T-helper 1 cell treated with Interleukin-12 subunit alpha and Interleukin-12 subunit beta and Interleukin-4 antibody, amounts not matched to agents 30 ng/mL and 1 ng/mL, for 36 hours (primary cell): ENCODE data around the gene TRMO. TPM values are rescaled to one million over a fixed set of nuclear protein-coding genes. Genes with fewer than 3 reads are reported as not detected.

Experiments
- intact Hi-C: fragments of 100-400 bp; cut with micrococcal nuclease; formaldehyde crosslinking; loops from one replicate; pipeline ENCODE4 v1.15.1; 2024
- total RNA-seq: library from RNA; stranded (reverse); gene quantifications from 2 replicates; pipeline ENCODE4 v1.2.3, GENCODE V29; 2022

The TRMO gene
- total RNA-seq, 1 donor from 2014 or later = 23.3 TPM

- intact Hi-C loops = loop anchor here (1.0 to 10.0 kb wide), 7 partner anchors 17 to 494 kb away; partner anchors contain the start of genes NANS, TBC1D2, TRMO and XPA
These were observed 17.1 kb downstream of the TRMO start for GRCh38 chr9:97905228-97905627.

- intact Hi-C loops = loop anchor here (1.0 to 10.0 kb wide), 8 partner anchors 18 to 494 kb away; partner anchors contain the start of genes NANS, NCBP1, TBC1D2 and TRMO
These were observed 17.6 kb downstream of the TRMO start for GRCh38 chr9:97904725-97905124.

DNA sequence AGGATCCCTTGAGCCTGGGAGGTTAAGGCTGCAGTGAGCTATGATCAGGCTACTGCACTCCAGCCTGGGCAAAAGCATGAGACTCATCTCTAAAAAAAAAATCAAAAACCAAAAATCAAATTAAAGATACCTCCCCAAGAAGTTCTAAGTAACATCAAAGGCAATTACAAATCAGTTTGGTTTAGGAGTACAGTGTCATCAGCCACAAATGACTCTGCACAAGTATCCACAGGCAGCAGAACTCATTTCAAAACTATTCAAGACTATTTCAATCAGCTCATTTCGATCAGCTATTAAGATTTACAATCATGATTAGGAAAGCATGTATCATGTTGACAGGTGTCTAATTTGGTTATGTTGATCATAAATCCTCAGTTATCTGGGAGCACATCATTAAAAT is 19.1 kb downstream of the TRMO start:
- intact Hi-C loops = loop anchor here (5.0 to 10.0 kb wide), 4 partner anchors 152 to 352 kb away; partner anchors contain the start of genes NANS, NCBP1, TBC1D2 and TSTD2

DNA sequence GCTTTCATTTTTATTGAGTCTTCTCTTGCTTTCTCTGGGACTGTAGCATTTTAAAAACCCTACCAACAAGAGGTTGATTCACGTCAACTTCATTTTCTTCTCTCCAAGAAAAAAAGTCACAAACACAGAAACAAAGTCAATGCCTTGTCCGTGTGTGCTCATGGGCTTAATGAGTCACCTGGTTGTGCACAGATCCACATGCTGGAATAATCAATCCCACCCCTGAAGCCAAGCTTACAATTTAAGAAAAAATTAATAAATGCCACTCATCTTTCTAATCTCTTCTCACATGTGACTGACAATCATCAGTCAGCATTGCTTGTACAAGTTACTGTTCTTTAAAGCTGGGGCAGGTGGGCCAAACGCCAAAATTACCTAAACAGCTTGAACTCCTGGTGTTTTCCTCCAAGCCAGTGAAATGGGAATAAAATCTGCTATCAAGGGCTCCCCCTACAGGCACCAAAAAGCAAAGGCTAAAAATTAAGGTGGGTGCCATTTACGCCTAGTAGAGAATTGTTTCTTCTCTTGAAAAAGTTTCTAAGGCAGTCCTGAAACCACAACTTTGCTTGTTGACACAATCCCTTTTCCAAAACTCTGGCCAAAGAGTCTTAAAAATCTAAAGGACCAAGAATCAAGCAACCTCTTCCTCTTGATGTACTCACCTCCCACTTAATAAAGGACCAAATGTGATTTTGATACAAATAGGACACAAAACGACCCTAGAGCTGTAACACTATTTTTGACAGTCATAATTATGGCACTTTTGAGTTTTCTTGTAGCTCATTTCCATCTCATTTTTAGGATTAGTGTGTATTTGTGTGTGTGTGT is 21.3 kb downstream of the TRMO start:
- intact Hi-C loops = loop anchor here (1.0 to 10.0 kb wide), 5 partner anchors 154 to 354 kb away; partner anchors contain the start of genes NANS, NCBP1, TBC1D2 and TSTD2

DNA sequence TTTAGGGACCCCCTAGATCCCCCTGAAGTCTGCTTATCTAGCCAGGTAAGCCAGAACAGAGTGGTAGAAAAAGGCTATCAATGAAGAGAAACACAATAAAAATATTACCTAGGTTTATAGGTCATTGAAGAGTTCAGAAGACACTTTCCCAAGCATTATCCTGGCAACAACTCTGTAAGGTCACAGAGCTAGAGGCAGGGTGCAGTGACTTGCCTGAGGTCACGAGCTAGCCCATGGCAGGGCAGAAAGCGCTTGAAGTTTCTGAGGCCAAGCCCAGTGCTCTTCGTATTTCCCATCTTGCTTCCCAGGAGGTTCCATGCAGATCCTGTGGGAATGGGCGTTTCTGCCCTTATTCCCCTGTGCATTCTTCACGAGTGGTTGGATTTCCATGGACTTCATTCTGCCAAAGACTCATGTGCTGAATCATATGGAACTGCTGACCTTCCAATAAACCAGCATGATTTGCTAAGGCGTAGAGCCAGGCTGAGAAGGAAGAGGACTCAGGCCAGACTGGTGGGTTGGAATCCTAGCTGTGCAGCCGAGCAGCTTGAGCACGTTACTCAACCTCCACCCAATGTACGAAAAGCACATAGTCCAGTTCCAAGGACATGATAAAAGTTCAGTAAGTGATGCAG is 22.1 kb downstream of the TRMO start:
- intact Hi-C loops = loop anchor here (5.0 to 10.0 kb wide), 4 partner anchors 155 to 355 kb away; partner anchors contain the start of genes NANS, NCBP1, TBC1D2 and TSTD2

DNA sequence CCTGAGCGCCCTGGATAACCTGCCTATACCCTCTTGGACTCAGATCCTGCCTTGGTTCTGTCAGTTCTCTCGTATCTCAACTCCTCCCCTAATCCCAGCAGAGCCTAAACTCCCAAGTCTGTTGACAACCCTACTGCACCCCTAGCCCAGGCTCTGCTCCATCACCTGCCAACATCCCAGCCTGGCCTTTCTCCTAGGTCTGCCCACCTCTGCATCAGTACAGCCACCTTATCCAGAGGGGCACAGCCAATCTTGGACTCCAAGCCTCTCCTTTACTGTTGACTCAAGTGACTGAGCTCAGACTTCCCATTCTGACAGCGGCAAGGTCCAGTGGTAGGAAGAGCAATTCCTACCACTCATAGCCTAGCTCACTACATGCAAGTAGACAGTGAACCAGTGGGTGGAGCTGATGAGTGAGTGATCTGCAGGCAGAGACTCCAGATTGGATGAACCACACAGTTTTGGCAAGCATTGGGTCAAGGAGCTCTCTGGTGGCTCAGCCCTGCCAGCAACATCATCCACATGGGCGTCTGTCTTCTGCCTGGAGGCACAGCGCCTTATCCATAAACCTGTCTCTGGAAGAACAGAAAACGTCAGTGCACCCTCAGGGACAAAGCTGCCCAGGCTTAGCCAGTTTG is 26.5 kb downstream of the TRMO start:
- intact Hi-C loops = no loop called here

DNA sequence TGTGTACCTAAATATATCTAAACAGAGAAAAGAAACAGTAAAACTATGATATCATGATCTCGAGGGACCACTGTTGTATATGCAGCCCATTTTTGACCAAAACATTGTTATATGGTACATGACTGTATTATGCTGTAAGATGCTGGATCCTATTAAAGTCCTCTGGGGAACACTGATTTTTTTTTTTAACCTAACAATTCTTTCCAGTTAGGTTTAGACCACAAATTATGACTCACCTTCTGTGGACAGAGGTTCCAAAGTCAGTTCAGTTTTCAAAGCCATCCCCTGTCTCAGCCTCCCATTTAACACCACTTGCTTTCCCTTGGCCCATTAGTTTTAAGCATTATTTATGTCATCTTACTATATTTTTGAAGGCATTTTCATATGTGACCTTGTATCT is 27.1 kb downstream of the TRMO start:
- intact Hi-C loops = no loop called here

DNA sequence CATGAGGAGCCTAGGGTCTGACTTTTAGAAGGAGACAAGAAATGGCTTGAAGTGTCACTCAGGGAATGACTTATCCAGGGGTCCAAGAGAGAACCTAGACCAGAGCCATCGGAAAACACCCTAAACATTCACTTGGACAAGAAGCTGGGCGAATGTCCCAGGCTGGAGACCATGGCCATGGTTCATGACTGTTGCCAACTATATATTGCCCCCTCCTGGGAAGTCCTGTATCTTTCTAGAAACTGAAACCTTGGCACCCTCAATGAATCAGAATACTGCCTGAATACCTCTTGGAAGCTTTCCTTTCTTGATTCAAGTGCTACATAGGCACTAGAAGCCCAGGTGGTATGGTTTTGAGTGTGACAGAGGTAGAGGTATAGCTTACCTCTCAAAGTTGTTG is 29.9 kb downstream of the TRMO start:
- intact Hi-C loops = no loop called here

- intact Hi-C loops = loop anchor here (2.0 kb wide), 1 partner anchor 181 kb away; no protein-coding TSS in a partner anchor
These were observed 30.6 kb downstream of the TRMO start for GRCh38 chr9:97891736-97892135.

- intact Hi-C loops = loop anchor here (1.0 to 2.0 kb wide), 3 partner anchors 31 to 179 kb away; no protein-coding TSS in a partner anchor
These were observed 32.1 kb downstream of the TRMO start for GRCh38 chr9:97889941-97890887.

GRCh38 chr9:97880336-97880735 is 42.0 kb downstream of the TRMO start:
- intact Hi-C loops = no loop called here

DNA sequence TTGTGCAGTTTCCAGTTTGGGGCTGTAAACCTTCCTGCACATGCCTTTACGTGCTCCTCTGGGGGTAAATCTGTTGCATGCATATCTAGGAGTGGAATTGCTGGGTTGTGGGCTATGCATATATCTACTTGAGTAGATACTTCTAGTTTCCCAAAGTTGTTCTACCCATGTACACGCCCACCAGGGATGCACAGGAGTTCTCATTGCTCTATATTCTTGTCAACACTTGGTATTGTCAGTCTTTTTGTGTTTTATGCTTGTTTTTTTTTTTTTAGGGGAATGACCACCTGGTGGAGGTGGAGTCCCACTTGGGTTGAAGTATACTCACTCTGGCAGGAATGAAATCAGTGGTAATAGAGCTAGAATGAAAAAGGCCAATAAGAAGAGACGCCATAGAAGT is 46.2 kb downstream of the TRMO start:
- intact Hi-C loops = no loop called here

GRCh38 chr9:97875111-97875510 is 47.2 kb downstream of the TRMO start:
- intact Hi-C loops = no loop called here

- intact Hi-C loops = no loop called here
These were observed 47.7 kb downstream of the TRMO start for GRCh38 chr9:97874624-97875023.

- intact Hi-C loops = no loop called here
These were observed 48.4 kb downstream of the TRMO start for GRCh38 chr9:97873882-97874281.

GRCh38 chr9:97873425-97873824 is 48.9 kb downstream of the TRMO start:
- intact Hi-C loops = no loop called here

DNA sequence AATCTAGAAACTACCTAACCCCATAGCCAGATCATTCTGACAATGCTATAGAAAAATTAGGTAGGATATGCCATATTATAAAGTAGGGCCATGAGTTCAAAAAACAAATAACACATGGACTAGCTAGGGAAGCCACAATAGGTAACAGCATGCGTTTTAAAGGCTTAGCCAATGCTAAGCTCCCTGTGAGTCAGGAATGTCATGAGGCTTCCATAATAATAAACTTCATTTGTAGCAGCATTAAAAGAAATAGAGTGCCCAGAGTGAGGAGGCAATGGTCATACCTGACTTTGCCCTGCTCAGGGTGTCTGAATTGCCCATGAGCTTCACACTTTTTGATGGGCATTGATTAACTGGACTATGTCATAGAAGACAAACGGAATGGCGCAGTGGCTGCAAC is 53.4 kb downstream of the TRMO start:
- intact Hi-C loops = no loop called here

GRCh38 chr9:97866848-97867247 is 55.5 kb downstream of the TRMO start:
- intact Hi-C loops = no loop called here

GRCh38 chr9:97866300-97866699 is 56.0 kb downstream of the TRMO start:
- intact Hi-C loops = no loop called here

- intact Hi-C loops = no loop called here
These were observed 57.9 kb downstream of the TRMO start for GRCh38 chr9:97864396-97864795.

GRCh38 chr9:97863314-97863713 is 59.0 kb downstream of the TRMO start:
- intact Hi-C loops = no loop called here
